HFFc6 (cell line): ENCODE data around the gene RUSC2. TPM values are rescaled to one million over a fixed set of nuclear protein-coding genes. Genes with fewer than 3 reads are reported as not detected.
"Not testable (repeated sequence)": the region's sequence is repeated elsewhere in the genome, so short reads cannot be mapped to it uniquely, and the experiment has no call there.

ENCODE experiments used
- DNase-seq: peaks from one replicate; pipeline ENCODE4 v3.0.0-alpha.2; 2018
- H3K27ac Mint-ChIP-seq: 2 replicates; pipeline ENCODE4 v1.8.0; 2020; ENCODE audit warnings: mild to moderate bottlenecking, mixed read lengths
- H3K27me3 Mint-ChIP-seq: 2 replicates; pipeline ENCODE4 v1.8.0; 2021; ENCODE audit warnings: mild to moderate bottlenecking, moderate library complexity, mixed read lengths; ENCODE audit not compliant: insufficient read depth
- H3K36me3 Mint-ChIP-seq: 2 replicates; pipeline ENCODE4 v1.8.0; 2021; ENCODE audit warnings: low read depth, mixed read lengths
- H3K4me1 Mint-ChIP-seq: 2 replicates; pipeline ENCODE4 v1.8.0; 2020; ENCODE audit warnings: low read depth, mixed read lengths
- H3K4me3 Mint-ChIP-seq: 2 replicates; pipeline ENCODE4 v1.8.0; 2020; ENCODE audit warnings: mild to moderate bottlenecking, moderate library complexity, mixed read lengths
- H3K9me3 Mint-ChIP-seq: 2 replicates; pipeline ENCODE4 v1.8.0; 2020; ENCODE audit warnings: mild to moderate bottlenecking, mixed read lengths
- CTCF ChIP-seq: fragments of 200-600 bp; sonication (generic); IDR thresholded peaks from 2 replicates; pipeline ENCODE4 v1.5.0; 2021; ENCODE audit warnings: antibody characterized with exemption, mild to moderate bottlenecking
- total RNA-seq, 6 experiments: library from RNA; stranded (reverse); fragmentation: NEBNext Ultra II Directional; extraction: Animal tissue kit (Norgen Biotek cat#: 25700); gene quantifications; 2 replicates in 1 of 6; 3 replicates in 5 of 6; pipeline ENCODE4 v1.2.3, GENCODE V29; 2021

The RUSC2 gene
- total RNA-seq, 6 experiments from 2014 or later = 54.0 to 70.7 (median 59.9) TPM

DNA sequence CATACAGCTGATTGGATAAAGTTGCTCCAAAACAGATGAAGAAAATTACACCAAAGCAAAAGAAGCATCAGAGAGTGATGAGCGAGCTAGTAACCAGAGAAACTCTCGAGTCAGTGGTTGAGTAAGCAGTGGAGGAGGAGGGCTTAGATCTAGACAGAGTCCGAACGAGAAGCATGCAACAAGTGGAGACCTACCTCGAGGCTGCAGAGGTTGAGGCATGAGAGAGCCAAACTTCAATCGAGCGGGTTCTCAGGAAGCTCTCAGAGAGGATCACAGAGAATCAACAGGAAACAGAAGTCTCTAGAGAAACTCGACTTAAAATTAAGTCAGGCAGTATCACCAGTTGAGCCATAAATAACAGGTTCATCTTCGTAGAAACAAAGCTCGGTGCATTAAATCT is 6.1 kb downstream of the RUSC2 start:
- Mint-ChIP-seq H3K4me3 (no peak overlapping the region), H3K27me3 (no peaks in the 10 kb centered on the region; the same call in 1 of the 2 replicates), H3K9me3 (peaks cover 7% of the 10 kb centered on the region), H3K27ac (no peak overlapping the region), H3K36me3 (peaks cover 58% of the 10 kb centered on the region), H3K4me1 (peaks cover 71% of the 10 kb centered on the region)
- no peak for DNase-seq
- no peak for TF ChIP-seq CTCF

GRCh38 chr9:35498245-35498644 is 8.3 kb downstream of the RUSC2 start:
- H3K4me1 Mint-ChIP-seq = peaks cover 55% of the 10 kb centered on the region
- peaks cover 53% of the 10 kb centered on the region for H3K36me3 Mint-ChIP-seq
- not testable (repeated sequence) for DNase-seq, H3K27me3 Mint-ChIP-seq, H3K27ac Mint-ChIP-seq, H3K9me3 Mint-ChIP-seq, H3K4me3 Mint-ChIP-seq

DNA sequence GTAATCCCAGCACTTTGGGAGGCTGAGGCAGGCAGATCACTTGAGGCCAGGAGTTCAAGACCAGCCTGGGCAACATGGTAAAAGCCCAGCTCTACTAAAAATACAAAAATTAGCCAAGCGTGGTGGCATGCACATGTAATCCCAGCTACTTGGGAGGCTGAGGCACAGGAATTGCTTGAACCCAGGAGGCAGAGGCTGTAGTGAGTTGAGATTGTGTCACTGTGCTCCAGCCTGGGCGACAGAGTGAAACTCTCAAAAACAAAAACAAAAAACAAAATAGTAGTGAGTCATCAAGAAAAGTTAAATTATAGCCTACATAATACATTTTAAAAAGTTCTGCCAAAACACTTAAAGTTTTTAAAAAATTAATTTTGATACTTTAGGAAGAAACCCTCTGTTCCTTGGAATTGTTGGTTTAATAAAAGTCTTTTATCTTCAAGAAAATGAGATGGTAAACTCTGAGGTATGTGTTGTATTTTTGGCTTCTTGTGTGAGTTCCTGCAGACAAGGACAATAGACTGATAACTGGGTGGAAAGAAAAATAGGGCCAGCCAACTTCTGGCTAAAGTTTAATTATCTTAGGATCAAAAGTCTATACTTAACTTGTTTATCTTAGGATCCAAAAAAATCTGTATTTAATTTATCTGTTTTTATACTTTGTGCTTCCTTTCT is 9.3 kb downstream of the RUSC2 start:
- peaks cover 7% of the 10 kb centered on the region for H3K9me3 Mint-ChIP-seq
- no peak overlapping the region for H3K27ac Mint-ChIP-seq

GRCh38 chr9:35499701-35500030 is 9.8 kb downstream of the RUSC2 start:
- no peak overlapping the region; the same call in 1 of the 2 replicates for H3K27ac Mint-ChIP-seq
- no peak for TF ChIP-seq CTCF
- no peaks in the 10 kb centered on the region; the same call in 1 of the 2 replicates for H3K27me3 Mint-ChIP-seq
- H3K4me3 Mint-ChIP-seq = no peak overlapping the region
- DNase-seq = no peak
- H3K4me1 Mint-ChIP-seq = peaks cover 58% of the 10 kb centered on the region
- peaks cover 7% of the 10 kb centered on the region for H3K9me3 Mint-ChIP-seq
- H3K36me3 Mint-ChIP-seq = peaks cover 55% of the 10 kb centered on the region

More for the DNA sequence above, 9.3 kb downstream of the RUSC2 start:
- no peak for TF ChIP-seq CTCF
- Mint-ChIP-seq H3K4me1 (peaks cover 55% of the 10 kb centered on the region), H3K4me3 (no peak overlapping the region), H3K36me3 (peaks cover 55% of the 10 kb centered on the region), H3K27me3 (no peaks in the 10 kb centered on the region; the same call in 1 of the 2 replicates)
- DNase-seq = no peak

GRCh38 chr9:35500130-35500748 is 10.3 kb downstream of the RUSC2 start:
- peaks cover 7% of the 10 kb centered on the region for H3K9me3 Mint-ChIP-seq
- peaks cover 62% of the 10 kb centered on the region for H3K4me1 Mint-ChIP-seq
- no peaks in the 10 kb centered on the region; the same call in 1 of the 2 replicates for H3K27me3 Mint-ChIP-seq
- H3K36me3 Mint-ChIP-seq = peaks cover 54% of the 10 kb centered on the region
- H3K4me3 Mint-ChIP-seq = no peak overlapping the region
- no peak overlapping the region; the same call in 1 of the 2 replicates for H3K27ac Mint-ChIP-seq
- DNase-seq = no peak
- TF ChIP-seq CTCF = no peak

DNA sequence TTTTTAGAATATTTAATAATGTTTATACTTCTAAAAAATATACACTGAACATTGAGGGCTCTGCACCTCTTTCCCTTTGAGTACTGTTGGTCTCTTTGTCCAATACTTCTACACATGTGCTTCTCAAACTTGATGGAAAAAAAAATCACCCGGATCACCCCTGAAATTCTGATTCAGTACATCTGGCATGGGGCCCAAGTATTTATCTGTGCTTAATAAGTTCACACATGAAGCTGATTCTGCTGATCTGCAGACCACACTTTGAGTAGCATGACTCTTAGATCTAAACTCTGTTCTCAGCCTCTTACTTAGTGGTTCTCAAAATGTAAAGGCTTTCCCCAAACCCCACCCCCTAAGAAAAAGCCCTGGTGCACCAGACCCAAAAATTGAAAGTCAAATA is 12.0 kb downstream of the RUSC2 start:
- Mint-ChIP-seq H3K27ac (no peak overlapping the region), H3K27me3 (no peaks in the 10 kb centered on the region; the same call in 1 of the 2 replicates), H3K9me3 (peaks cover 7% of the 10 kb centered on the region), H3K36me3 (peaks cover 40% of the 10 kb centered on the region), H3K4me1 (peaks cover 51% of the 10 kb centered on the region), H3K4me3 (no peak overlapping the region)
- no peak for DNase-seq
- TF ChIP-seq CTCF = no peak
